ENCODE results near the gene TMEM256.
A peak's percentile ranks its signal among the peaks of the same experiment; 100 is the strongest.
"Not testable (repeated sequence)": the region's sequence is repeated elsewhere in the genome, so short reads cannot be mapped to it uniquely, and the experiment has no call there.

TMEM256 gene

GRCh38 chr17:7383371-7383741 is 20.5 kb downstream of the TMEM256 start:
- DNase-seq (ENCODE audit: low read depth) = no peak

- DNase-seq (ENCODE audit: low read depth) = no peak
These were observed 21.0 kb downstream of the TMEM256 start for GRCh38 chr17:7382901-7383300.

GRCh38 chr17:7380855-7381683 is 22.8 kb downstream of the TMEM256 start, which contains the start of gene TNK1:
Gene TNK1 (plus strand): TSS chr17:7381089. CDS start chr17:7382927, 1,838 bp downstream.
- DNase-seq (ENCODE audit: low read depth) = no peak

- peak; percentile 28 for DNase-seq (ENCODE audit: low read depth)
These were observed 23.6 kb downstream of the TMEM256 start for GRCh38 chr17:7380321-7380720.

GRCh38 chr17:7379134-7379533 is 24.8 kb downstream of the TMEM256 start:
- no peak for DNase-seq (ENCODE audit: low read depth)

GRCh38 chr17:7374353-7374752 is 29.5 kb downstream of the TMEM256 start:
- DNase-seq (ENCODE audit: low read depth) = no peak

- DNase-seq (ENCODE audit: low read depth) = no peak
These were observed 33.0 kb downstream of the TMEM256 start for GRCh38 chr17:7370853-7371252.

GRCh38 chr17:7369825-7370224 is 34.1 kb downstream of the TMEM256 start:
- no peak for DNase-seq (ENCODE audit: low read depth)

GRCh38 chr17:7368599-7368994 is 35.3 kb downstream of the TMEM256 start:
- DNase-seq (ENCODE audit: low read depth) = not testable (repeated sequence)

- DNase-seq (ENCODE audit: low read depth) = no peak
These were observed 35.8 kb downstream of the TMEM256 start for GRCh38 chr17:7367918-7368598.

- no peak for DNase-seq (ENCODE audit: low read depth)
These were observed 36.8 kb downstream of the TMEM256 start for GRCh38 chr17:7367083-7367482.

- DNase-seq (ENCODE audit: low read depth) = not testable (repeated sequence)
These were observed 37.9 kb downstream of the TMEM256 start for GRCh38 chr17:7365963-7366362.

GRCh38 chr17:7363311-7363710 is 40.6 kb downstream of the TMEM256 start:
- DNase-seq (ENCODE audit: low read depth) = peak; percentile 48

- DNase-seq (ENCODE audit: low read depth) = no peak
These were observed 42.0 kb downstream of the TMEM256 start for GRCh38 chr17:7361906-7362305.

- no peak for DNase-seq (ENCODE audit: low read depth)
These were observed 46.5 kb downstream of the TMEM256 start for GRCh38 chr17:7357381-7357780.

GRCh38 chr17:7356756-7357155 is 47.1 kb downstream of the TMEM256 start:
- DNase-seq (ENCODE audit: low read depth) = peak; percentile 26

GRCh38 chr17:7356072-7356549 is 47.8 kb downstream of the TMEM256 start:
- DNase-seq (ENCODE audit: low read depth) = peak; percentile 57

GRCh38 chr17:7355573-7355972 is 48.3 kb downstream of the TMEM256 start:
- DNase-seq (ENCODE audit: low read depth) = no peak

- DNase-seq (ENCODE audit: low read depth) = no peak
These were observed 48.8 kb downstream of the TMEM256 start, which contains the start of gene TMEM95 for GRCh38 chr17:7355053-7355452. Gene TMEM95 (plus strand): TSS chr17:7355156. CDS start chr17:7355205, 49 bp downstream.

- peak; percentile 81 for DNase-seq (ENCODE audit: low read depth)
These were observed 49.5 kb downstream of the TMEM256 start for GRCh38 chr17:7354262-7354843.

All from amniotic epithelial cell (primary cell).